Heart right ventricle (tissue), 16 donors: ENCODE measurements around the gene SAXO1. TPM values are rescaled to one million over a fixed set of nuclear protein-coding genes. Genes with fewer than 3 reads are reported as not detected.

Source experiments
- ATAC-seq, 8 donors: fragments of 200-7000 bp; cut with Tn5 transposase; one replicate each; pipeline ENCODE4 v1.9.1; 2020; ENCODE audit warnings: mild to moderate bottlenecking in 8 of 8, moderate library complexity in 8 of 8, moderate number of reproducible peaks in 1 of 8
- DNase-seq, 2 donors: peaks; one replicate each; pipeline ENCODE4 v3.0.0-alpha.2; 2020
- H3K27ac ChIP-seq, 10 donors: fragments of 200-600 bp; sonication (generic) in 2 of 10; one replicate each; pipeline versions ENCODE4 v1.5.0 to v1.8.0; 2020 to 2022; ENCODE audit warnings: mild to moderate bottlenecking in 3 of 10
- H3K27me3 ChIP-seq, 7 donors: fragments of 200-600 bp; one replicate each; pipeline ENCODE4 v1.8.0; 2021 to 2022; ENCODE audit warnings: mild to moderate bottlenecking in 2 of 7
- H3K36me3 ChIP-seq, 9 donors: fragments of 200-600 bp; sonication (generic) in 1 of 9; one replicate each; pipeline versions ENCODE4 v1.5.0 to v1.8.0; 2020 to 2022; ENCODE audit warnings: mild to moderate bottlenecking in 2 of 9
- H3K4me1 ChIP-seq, 9 donors: fragments of 200-600 bp; sonication (generic) in 1 of 9; one replicate each; pipeline versions ENCODE4 v1.5.0 to v1.8.0; 2020 to 2022; ENCODE audit warnings: mild to moderate bottlenecking in 4 of 9
- H3K4me3 ChIP-seq, 10 donors: fragments of 200-600 bp; sonication (generic) in 2 of 10; one replicate each; pipeline versions ENCODE4 v1.5.0 to v1.8.0; 2020 to 2022; ENCODE audit warnings: mild to moderate bottlenecking in 7 of 10, moderate library complexity in 2 of 10
- H3K9me3 ChIP-seq, 11 donors: fragments of 200-600 bp in 10 of 11; sonication (generic) in 2 of 11; one replicate each; pipeline versions ENCODE4 v1.5.0 to v1.8.0; 2013 to 2022; ENCODE audit warnings: mild to moderate bottlenecking in 2 of 11, control low read depth in 1 of 11, moderate library complexity in 1 of 11
- WGBS, 2 donors: extraction: QIAGEN DNeasy Blood & Tissue Kit; methylation state at CpG; one replicate each; pipeline ENCODE4 v1.1.7; 2013; ENCODE audit warnings: inconsistent platforms in 1 of 2; 5-methylcytosine and 5-hydroxymethylcytosine counted together
- intact Hi-C, 10 donors: fragments of 100-400 bp; cut with DNase I; formaldehyde crosslinking; loops; one replicate each; pipeline versions ENCODE4 v1.11.1 to v1.14.2; 2022
- long read RNA-seq, 3 donors: library from polyadenylated mRNA; unstranded; transcript quantifications; one replicate each; pipeline ENCODE4 v2.0.0, GENCODE V29; 2020 to 2021
- polyA plus RNA-seq, 2 donors: library from polyadenylated mRNA; stranded (reverse); fragments of 200-250 nt; gene quantifications; one replicate each; pipeline ENCODE4 v1.2.3, GENCODE V29; 2013
- total RNA-seq, 10 donors: library from RNA; stranded (reverse); fragmentation: NEBNext Ultra II Directional in 3 of 10; extraction: Animal tissue kit (Norgen Biotek cat#: 25700) in 3 of 10; gene quantifications; one replicate each; pipeline versions ENCODE4 v1.2.1 to v1.2.4, GENCODE V29; 2021 to 2023
- TF ChIP-seq, protein P1 (sequence below), 9 donors: fragments of 200-600 bp; sonication (generic) in 2 of 9; IDR thresholded peaks; one replicate each; pipeline versions ENCODE4 v1.5.0 to v1.8.0; 2021 to 2022; ENCODE audit warnings: antibody characterized with exemption in 9 of 9, mild to moderate bottlenecking in 5 of 9, moderate library complexity in 1 of 9
- donor health status: Arrhythmogenic right ventricular cardiomyopathy.
- donor health status: ischemic (EF 13 %, LVEDD 7.1; RV severe dilation, severe dysfunction).
- donor health status: healthy with polysubstance abuse.
- donor health status: DM: no; HTN: yes; CAD: no.
- donor health status: DM: no; HTN: no; CAD: no.
- donor health status: ischemic (EF 25% LVEDD 6.9; RV normal size, moderate dysfunction).
- donor health status: ischemic (EF 25% LVEDD 5.7; RV mildly dilated, moderate dysfunction).
- donor health status: healthy.
- donor health status: DM: yes; HTN: yes; CAD: no.
- donor health status: Ischemic cardiomyopathy.
- donor health status: ischemic (EF 35%, LVEDD 5.7; RV mildly dilated, moderate dysfunction).
- donor health status: nonischemic (EF 11% LVEDD 7.7; RV severe dilation, severe dysfunction).
- donor health status: DM: yes; HTN: yes; CAD: no.
- donor health status: PGD.
- donor health status: ischemic (EF 29% LVEDD 5.4; RV normal size, mild dysfunction).
- donor health status: nonischemic (EF 23%, LVEDD 6.1; RV moderate dilation, normal function).

SAXO1 gene, protein sequence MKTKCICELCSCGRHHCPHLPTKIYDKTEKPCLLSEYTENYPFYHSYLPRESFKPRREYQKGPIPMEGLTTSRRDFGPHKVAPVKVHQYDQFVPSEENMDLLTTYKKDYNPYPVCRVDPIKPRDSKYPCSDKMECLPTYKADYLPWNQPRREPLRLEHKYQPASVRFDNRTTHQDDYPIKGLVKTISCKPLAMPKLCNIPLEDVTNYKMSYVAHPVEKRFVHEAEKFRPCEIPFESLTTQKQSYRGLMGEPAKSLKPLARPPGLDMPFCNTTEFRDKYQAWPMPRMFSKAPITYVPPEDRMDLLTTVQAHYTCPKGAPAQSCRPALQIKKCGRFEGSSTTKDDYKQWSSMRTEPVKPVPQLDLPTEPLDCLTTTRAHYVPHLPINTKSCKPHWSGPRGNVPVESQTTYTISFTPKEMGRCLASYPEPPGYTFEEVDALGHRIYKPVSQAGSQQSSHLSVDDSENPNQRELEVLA
- total RNA-seq: under 1 TPM in 1 of 10 donors, not detected in 9; 0.06 TPM
- not detected for polyA plus RNA-seq
- long read RNA-seq, donor 1: 0 reads
- long read RNA-seq, donor 2: 0 reads
- long read RNA-seq, donor 3: 0 reads

DNA sequence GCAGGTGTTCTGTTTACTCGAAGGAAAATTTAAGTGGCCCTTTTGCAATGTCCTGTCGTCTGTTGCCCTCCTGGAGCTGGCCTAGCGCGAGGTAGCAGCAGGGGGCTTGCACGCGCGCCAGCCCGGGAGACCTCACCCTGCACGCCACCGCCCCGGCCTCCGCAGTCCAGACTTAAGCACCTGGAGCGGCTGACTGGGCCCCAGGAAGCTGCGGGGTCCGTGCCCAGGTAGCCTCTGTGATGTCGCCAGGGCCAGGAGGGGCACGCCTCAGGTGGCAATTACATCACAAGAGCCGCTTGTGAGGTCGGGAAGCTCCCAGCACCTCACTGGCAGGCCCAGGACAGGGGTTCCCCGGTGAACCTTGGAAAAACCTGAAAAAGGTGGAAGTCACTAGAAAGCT, at the start of gene SAXO1:
Gene SAXO1, minus strand, starts transcription at position 195 of the 400 bp plus-strand sequence. CDS start 301 bp downstream, outside the sequence.
- Histone ChIP-seq H3K27ac (no peak within 1 kb of the TSS), H3K9me3 (no peaks in the 10 kb centered on the region), H3K27me3 (peaks cover 0 to 5% (median 0%) of the 10 kb centered on the region in 7 donors), H3K36me3 (no peaks in the 10 kb centered on the region), H3K4me3 (no peak within 1 kb of the TSS), H3K4me1 (peaks cover 0 to 12% (median 0%) of the 10 kb centered on the region in 9 donors)
- intact Hi-C loops: loop anchor here in 4 of 10 donors (5.0 to 10.0 kb wide), 5 partner anchors 591 to 1508 kb away; no protein-coding TSS in a partner anchor
- ATAC-seq: peak in 2 of 8 donors; percentile 7 to 62
- 80 to 83% methylated on average over 20 of the region's 20 CpGs for WGBS, 2 donors
- TF ChIP-seq, protein P1, sequence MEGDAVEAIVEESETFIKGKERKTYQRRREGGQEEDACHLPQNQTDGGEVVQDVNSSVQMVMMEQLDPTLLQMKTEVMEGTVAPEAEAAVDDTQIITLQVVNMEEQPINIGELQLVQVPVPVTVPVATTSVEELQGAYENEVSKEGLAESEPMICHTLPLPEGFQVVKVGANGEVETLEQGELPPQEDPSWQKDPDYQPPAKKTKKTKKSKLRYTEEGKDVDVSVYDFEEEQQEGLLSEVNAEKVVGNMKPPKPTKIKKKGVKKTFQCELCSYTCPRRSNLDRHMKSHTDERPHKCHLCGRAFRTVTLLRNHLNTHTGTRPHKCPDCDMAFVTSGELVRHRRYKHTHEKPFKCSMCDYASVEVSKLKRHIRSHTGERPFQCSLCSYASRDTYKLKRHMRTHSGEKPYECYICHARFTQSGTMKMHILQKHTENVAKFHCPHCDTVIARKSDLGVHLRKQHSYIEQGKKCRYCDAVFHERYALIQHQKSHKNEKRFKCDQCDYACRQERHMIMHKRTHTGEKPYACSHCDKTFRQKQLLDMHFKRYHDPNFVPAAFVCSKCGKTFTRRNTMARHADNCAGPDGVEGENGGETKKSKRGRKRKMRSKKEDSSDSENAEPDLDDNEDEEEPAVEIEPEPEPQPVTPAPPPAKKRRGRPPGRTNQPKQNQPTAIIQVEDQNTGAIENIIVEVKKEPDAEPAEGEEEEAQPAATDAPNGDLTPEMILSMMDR (IDR thresholded peaks at IDR 0.05): no peak
- DNase-seq: no peak

GRCh38 chr9:19074836-19075235, 41.8 kb upstream of the SAXO1 start:
- Histone ChIP-seq H3K27me3 (no peaks in the 10 kb centered on the region), H3K4me1 (no peaks in the 10 kb centered on the region), H3K27ac (no peak overlapping the region), H3K36me3 (peaks cover 0 to 99% (median 27%) of the 10 kb centered on the region in 9 donors), H3K4me3 (no peak overlapping the region), H3K9me3 (no peaks in the 10 kb centered on the region)
- DNase-seq (no peak), ATAC-seq (no peak)
- intact Hi-C loops: loop anchor here in 1 of 10 donors (10.0 kb wide), 1 partner anchor 370 kb away; no protein-coding TSS in a partner anchor
- WGBS, 2 donors: 87 to 90% methylated on average over 1 of the region's 1 CpG
- TF ChIP-seq, protein P1 (IDR thresholded peaks at IDR 0.05): no peak

DNA sequence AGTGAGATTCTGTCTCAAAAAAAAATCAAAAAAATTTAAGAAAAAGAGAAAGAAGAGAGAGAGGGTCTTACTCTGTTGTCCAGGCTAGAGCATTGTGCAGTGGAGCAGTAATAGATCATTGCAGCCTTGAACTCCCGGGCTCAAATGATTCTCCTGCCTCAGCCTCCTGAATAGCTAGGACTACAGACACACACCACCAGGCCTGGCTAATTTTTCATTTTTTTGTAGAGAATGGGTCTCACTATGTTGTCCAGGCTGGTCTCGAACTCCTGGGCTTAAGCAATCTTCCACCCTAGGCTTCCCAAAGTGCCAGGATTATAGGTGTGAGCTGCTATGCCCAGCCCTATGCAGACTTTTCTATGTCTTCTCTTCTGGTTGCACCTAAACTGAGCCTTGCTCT, 41.2 kb upstream of the SAXO1 start:
- H3K4me1 ChIP-seq: no peaks in the 10 kb centered on the region
- WGBS, 2 donors: 98 to 100% methylated on average over 2 of the region's 2 CpGs
- H3K36me3 ChIP-seq: peaks cover 0 to 99% (median 33%) of the 10 kb centered on the region in 9 donors
- intact Hi-C loops: loop anchor here in 1 of 10 donors (10.0 kb wide), 1 partner anchor 371 kb away; no protein-coding TSS in a partner anchor
- H3K4me3 ChIP-seq: no peak overlapping the region
- no peaks in the 10 kb centered on the region for H3K27me3 ChIP-seq
- TF ChIP-seq, protein P1 (IDR thresholded peaks at IDR 0.05): no peak
- DNase-seq (no peak), ATAC-seq (no peak)
- H3K27ac ChIP-seq: no peak overlapping the region
- no peaks in the 10 kb centered on the region for H3K9me3 ChIP-seq

DNA sequence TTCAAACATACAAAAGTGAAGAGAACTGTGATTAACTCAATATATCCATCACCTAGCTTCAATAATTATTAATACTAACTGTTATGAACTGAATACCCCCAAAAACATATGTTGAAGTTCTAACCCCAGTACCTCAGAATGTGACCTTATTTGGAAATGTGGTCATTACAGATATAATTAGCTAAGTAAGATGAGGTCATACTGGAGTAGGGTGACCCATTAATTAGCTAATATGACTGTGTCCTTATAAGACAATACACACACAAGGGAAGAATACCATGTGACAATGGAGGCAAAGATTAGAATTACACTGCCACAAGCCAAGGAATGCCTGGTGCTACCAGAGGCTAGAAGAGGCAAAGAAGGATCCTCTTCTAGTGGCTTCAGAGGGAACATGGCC, 24.0 kb upstream of the SAXO1 start:
- intact Hi-C loops: no loop called here
- Histone ChIP-seq H3K27ac (no peak overlapping the region), H3K27me3 (no peaks in the 10 kb centered on the region), H3K4me3 (no peak overlapping the region), H3K9me3 (no peaks in the 10 kb centered on the region), H3K4me1 (peaks cover 0 to 27% (median 5%) of the 10 kb centered on the region in 9 donors), H3K36me3 (peaks cover 0 to 72% (median 29%) of the 10 kb centered on the region in 9 donors)
- DNase-seq (no peak), ATAC-seq (no peak)
- TF ChIP-seq, protein P1 (IDR thresholded peaks at IDR 0.05): no peak
